HG02588 (cell line): Measurements from ENCODE around the gene AXDND1.
"Not testable (repeated sequence)": the region's sequence is repeated elsewhere in the genome, so short reads cannot be mapped to it uniquely, and the experiment has no call there.

Experiments used
- ATAC-seq: cut with Tn5 transposase; IDR thresholded peaks from one replicate; pipeline ENCODE4 v1.9.1; 2021; ENCODE audit warnings: mild to moderate bottlenecking, moderate library complexity; ENCODE audit not compliant: unreplicated experiment

AXDND1 gene

DNA sequence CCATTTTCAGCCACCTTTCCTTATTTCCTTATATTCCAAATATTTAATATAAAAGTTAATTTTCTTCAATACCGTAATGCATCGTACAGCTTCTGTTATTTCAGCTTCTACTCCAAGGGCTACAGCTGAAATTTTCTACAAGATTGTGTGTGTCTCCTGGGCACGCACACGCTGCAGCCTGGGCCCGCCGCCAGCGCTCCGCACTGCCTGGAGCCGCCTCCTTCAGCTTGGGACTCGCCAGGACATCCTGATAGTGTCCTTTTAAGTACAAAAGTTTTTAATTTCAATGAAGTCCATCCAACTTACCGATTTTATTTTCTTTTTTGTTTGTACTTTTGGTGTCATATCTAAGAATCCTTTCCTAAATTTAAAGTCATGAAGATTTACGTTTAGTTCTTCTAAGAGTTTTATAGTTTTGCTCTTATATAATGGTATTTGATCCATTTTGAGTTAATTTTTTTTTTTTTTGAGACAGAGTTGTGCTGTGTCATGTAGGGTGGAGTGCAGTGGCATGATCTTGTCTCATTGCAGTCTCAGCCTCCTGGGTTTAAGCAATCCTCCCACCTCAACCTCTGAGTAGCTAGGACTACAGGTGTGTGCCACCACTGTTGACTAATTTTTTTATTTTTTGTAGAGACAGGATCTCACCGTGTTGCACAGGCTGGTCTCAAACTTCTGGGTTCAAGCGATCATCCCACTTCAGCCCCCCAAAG lies 82.8 kb downstream of the AXDND1 start:
- no peak for ATAC-seq

GRCh38 chr1:179459606-179460206 lies 93.9 kb downstream of the AXDND1 start:
- ATAC-seq = not testable (repeated sequence)

GRCh38 chr1:179465661-179466060 lies 99.9 kb downstream of the AXDND1 start:
- not testable (repeated sequence) for ATAC-seq

- ATAC-seq = no peak
Observed at GRCh38 chr1:179474713-179475112, 108.9 kb downstream of the AXDND1 start.

GRCh38 chr1:179476484-179476883 lies 110.7 kb downstream of the AXDND1 start:
- no peak for ATAC-seq

GRCh38 chr1:179478370-179478769 lies 112.6 kb downstream of the AXDND1 start:
- ATAC-seq = no peak

DNA sequence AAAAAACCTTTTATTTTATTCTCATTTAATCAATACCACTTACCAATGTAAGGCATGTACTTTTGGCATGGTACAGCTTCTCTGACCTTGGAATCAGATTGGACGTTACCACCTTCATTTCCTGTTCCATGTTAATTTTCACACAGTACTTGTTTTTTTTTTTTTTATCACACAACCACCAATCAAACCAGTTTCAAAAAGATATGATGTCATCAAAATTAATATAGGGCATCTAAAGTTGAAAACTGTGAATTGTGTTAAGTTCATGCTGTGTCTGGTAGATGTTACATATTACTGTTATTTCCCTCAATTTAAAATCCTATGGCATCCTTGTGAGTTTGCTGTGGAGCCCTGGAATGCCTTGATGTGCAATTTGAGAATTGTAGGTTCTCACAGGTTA lies 124.8 kb downstream of the AXDND1 start:
- no peak for ATAC-seq

DNA sequence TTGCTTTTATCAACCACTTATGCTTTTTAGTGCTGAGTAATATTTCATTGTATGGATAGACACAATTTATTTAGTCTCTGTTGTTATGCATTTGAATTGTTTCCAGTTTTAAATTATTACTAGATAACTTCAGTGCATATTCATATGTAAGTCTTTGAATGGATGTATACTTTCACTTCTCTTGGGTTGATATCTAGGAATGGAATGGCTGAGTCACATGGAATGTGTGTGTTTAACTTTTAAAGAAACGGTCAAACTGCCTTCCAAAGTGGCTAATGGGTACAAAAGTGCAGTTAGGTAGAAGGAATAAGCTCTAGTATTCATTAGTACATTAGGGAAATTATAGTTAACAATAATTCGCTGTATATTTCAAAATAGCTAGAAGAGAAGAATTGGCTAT lies 127.6 kb downstream of the AXDND1 start:
- ATAC-seq = no peak

DNA sequence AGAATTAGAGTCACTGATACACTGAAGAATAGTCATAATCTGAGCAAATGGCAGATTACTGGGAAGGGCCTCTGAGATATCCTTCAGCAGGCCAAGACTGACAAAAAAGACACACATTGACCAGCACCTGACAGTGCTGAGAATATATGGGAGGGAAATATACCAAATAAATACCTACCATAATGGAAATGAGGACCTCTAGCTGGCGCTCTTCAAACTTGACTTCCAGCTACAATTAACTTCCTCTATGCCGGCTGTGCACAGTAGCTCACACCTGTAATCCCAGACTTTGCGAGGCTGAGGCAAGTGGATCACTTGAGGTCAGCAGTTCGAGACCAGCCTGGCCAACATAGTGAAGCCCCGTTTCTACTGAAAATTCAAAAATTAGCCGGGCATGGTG lies 140.4 kb downstream of the AXDND1 start:
- no peak for ATAC-seq

DNA sequence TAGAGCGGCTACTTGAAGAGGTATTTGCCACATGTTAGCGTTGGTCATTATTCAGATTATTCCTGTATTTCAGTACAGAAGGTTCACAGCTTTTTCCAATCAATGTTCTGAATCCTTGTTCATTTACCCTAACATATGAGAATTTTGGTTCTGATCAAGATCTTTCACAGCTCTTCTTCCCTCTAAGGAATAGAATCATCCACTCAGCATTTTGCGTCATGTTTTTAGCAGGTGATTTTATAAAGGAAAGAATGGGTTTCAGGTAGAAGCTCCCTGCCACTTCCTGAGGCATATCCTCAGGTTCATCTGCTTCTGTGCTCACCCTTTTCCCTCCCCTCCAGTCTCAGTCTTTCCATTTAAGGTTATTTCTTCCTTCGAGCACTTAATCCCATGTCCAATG lies 143.6 kb downstream of the AXDND1 start:
- no peak for ATAC-seq

- ATAC-seq = no peak
Observed at GRCh38 chr1:179510038-179510437, 144.3 kb downstream of the AXDND1 start.

DNA sequence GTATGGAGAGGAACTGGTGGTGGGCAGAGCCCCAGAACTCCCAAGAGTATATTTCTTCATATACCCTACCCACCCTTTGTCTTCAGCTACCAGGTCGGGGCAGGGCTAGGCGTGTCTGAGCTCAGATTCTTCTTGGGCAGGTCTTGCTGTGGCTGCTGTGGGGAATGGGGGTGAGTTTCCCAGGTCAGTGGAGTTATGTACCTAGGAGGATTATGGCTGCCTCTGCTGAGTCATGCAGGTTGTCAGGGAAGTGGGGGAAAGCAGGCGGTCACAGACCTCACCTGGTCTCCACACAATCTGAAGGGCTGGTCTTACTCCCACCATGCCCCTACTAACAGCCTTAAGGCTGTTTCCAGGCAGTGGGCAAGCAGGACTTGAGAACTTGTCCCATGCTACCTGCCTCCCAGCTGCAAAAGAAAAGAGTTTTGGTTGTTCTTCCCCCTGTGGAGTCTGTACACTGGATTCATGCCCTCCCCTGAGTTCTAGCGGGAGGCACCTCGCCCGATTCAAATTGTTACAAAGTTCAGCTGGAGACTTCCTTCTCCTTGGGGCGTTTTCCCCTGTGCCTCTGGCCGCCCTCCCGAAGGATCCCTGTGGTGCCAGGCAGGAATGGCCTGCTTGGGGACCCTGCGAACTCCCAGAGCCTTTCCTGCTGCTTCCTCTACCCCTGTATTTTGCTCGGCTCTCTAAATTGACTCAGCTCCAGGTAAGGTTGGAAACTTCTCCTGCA lies 151.4 kb downstream of the AXDND1 start:
- no peak for ATAC-seq

- not testable (repeated sequence) for ATAC-seq
Observed at GRCh38 chr1:179518544-179518943, 152.8 kb downstream of the AXDND1 start.

- no peak for ATAC-seq
Observed at GRCh38 chr1:179529482-179530195, 163.9 kb downstream of the AXDND1 start.

GRCh38 chr1:179530352-179530751 lies 164.6 kb downstream of the AXDND1 start:
- no peak for ATAC-seq

DNA sequence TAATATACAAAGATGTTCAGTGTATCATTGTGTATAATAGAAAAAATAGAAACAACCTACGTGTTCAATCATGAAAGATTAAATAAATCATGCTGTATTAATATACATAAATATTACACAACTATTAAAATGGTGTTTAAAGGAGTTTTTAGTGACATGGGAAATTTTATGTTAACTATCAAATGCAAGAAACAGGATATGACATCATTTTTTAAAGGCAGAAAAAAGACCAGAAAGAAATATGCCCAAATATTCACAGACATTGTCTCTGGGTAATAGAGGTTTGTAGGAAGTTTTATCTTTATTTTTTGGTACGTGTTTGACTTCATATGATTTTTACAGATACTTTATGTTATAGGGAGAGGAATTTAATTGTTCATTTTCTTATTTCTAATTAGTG lies 176.0 kb downstream of the AXDND1 start:
- no peak for ATAC-seq

GRCh38 chr1:179545321-179545720 lies 179.6 kb downstream of the AXDND1 start:
- ATAC-seq = no peak

DNA sequence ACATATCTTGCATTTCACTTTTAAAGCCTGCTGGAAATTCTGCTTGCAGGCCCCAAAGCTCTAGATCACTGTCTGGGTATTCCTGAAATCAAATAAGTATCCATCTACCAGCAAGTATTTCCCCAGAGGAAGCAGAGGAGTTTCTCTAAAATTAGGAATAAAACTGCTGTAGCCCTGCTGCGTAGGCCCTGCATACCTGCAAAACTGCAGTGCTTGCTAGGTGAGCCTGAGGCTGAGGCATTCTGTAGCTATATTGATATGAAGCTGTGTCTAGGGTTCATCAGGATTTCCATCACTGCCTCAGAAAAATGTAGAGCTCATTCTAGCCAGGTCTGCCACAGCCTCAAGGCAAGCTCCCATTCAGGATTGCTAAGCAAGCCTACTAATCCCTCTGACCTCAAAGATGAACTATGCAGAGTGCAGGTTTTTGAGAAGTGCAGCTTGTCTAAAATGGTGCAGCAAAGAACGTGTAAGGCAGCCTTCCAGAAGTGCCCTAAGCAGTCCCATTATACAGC lies 181.3 kb downstream of the AXDND1 start:
- no peak for ATAC-seq

- no peak for ATAC-seq
Observed at GRCh38 chr1:179548666-179549367, 183.0 kb downstream of the AXDND1 start.

DNA sequence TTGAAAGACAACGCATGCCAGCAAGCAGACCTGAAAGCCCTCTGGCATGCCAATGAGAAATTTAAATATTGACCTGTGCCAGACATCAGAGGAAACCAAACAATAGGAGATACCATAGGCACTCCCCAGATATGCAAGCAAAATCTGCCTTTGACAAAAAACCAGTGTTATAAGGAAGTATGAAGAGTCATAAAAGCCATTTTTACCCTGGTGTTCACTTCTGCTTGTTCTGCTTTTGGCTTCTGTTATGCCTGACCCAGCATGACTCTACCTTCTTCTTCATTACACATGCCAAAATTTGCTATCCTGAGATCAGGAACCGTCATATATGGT lies 183.6 kb downstream of the AXDND1 start:
- no peak for ATAC-seq
